K562 treated with DMSO at 1 percent for 12 hours (cell line): Measurements from ENCODE around the gene PDIA5. TPM values are rescaled to one million over a fixed set of nuclear protein-coding genes. Genes with fewer than 3 reads are reported as not detected.

Source experiments
- total RNA-seq: library from RNA; unstranded; fragments of 300-600 nt; gene quantifications from 2 replicates; pipeline ENCODE4 v1.2.3, GENCODE V29; 2022; ENCODE audit not compliant: insufficient read depth

The PDIA5 gene
- total RNA-seq: 18.1 and 24.6 TPM in 2 replicates

DNA sequence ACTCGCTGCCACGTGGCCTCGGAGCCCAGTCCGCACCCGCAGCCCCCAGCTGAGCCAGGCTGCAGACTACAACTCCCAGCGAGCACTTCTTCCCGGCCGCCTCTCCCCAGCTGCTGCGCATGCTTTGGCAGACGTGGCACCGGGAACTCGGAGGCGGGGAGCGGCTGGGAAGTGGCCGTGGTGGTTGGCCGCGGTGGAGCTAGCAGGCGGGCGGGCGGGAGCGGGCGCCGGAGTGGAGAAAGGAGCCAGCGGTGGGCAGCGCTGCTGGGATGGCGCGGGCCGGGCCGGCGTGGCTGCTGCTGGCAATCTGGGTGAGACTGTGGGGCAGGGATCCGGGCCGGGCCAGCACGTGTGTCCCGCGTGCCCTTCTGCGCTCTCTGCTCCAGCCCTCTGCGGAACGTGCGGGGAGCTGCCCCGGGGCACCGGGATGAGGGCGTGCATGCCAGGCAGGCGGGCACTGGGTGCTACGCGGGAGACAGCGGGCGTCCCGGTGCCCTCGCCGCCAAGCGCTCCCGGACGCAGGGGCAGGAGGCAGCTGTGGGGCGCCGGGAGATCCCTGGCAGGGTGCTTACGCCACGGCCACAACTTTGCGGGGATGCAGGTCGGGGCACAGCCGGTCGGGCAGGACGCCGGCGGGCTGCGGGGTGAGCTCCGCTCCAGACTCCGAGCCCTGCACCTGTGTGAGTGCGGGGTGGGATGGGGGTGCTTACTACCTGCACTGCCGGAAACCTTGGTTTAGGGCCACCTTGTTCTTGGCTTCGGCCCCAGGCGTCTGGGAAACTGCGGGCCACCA lies at the start of gene PDIA5:
PDIA5 (plus strand) TSS at position 130 of the 793 bp plus-strand sequence; CDS start at position 270, 140 bp downstream.

DNA sequence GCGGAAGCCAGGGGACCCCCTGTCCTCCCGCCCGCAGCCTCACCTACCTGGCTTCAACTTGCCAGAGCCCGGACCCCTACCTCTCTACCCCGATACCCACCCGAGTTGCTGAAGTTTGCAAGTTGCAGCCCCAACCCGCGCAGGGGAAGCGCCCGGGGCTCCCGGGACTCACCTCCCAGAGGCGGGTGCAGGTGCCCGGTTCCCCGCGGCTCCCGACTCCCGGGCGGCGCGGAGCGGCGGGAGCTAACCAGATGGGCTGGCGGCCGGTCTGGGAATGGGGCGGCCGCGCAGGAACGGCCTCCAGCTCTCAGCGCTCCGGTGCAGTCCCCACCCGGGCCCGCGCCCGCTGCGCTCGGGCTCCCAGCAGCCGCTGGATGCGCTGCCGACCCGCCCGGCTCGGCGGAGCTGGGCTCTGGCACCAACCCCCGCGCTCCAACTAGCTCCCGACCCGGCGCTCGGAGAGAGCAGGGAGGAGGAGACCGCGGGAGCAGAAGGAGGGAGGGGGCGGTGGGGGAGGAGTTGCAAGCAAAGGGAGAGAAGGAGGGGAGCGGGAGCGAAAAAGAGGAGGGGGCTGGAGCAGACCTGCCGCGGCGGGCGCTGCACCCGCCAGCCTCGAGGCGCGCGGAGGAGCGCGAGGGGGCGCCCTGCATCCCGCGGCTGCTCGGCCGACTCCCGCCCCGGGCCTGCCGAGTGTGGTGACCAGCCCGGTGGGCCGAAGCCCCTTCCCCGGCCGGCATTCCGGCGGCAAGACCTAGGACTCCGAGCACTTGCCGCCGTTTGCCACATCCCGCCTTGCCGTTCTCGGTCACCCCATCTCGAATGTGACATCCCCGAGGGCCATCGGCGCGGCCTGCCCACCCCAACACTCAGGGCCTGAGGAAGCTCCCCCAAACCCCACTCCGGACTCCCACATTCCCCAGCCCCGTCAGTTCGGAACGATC lies 39.3 kb upstream of the PDIA5 start, which contains the start of gene SEMA5B:
SEMA5B (minus strand) TSS at position 472 of the 941 bp plus-strand sequence. CDS start 66,500 bp downstream, outside the sequence.

GRCh38 chr3:123201557-123202427 lies 135.0 kb downstream of the PDIA5 start, which contains the start of gene SEC22A:
SEC22A (plus strand) TSS chr3:123201943; CDS start chr3:123209218, 7,275 bp downstream.

Other genes starting within 250 kb of the PDIA5 start
- gene SEMA5B, start 39.3 kb upstream of the PDIA5 start, total RNA-seq: not detected in 2 replicates
- 9.4 and 16.8 TPM in 2 replicates for gene SEC22A, start 134.9 kb downstream of the PDIA5 start, total RNA-seq